GM23248 (cell line): ENCODE measurements around the gene DSG4. TPM values are rescaled to one million over a fixed set of nuclear protein-coding genes. Genes with fewer than 3 reads are reported as not detected.

Experiments
- DNase-seq: peaks from one replicate; pipeline ENCODE4 v3.0.0-alpha.2; 2015
- H2AFZ ChIP-seq: fragments of 200-600 bp; sonication (generic); 2 replicates; pipeline ENCODE4 v1.6.1; 2016; ENCODE audit warnings: antibody characterized with exemption
- H3F3A ChIP-seq: fragments of 200-600 bp; sonication (generic); 2 replicates; pipeline ENCODE4 v1.6.1; 2016; ENCODE audit warnings: mild to moderate bottlenecking, antibody characterized with exemption, mixed run types; ENCODE audit not compliant: insufficient read depth
- H3K27ac ChIP-seq: fragments of 200-600 bp; sonication (generic); 2 replicates; pipeline ENCODE4 v1.5.1; 2016; ENCODE audit warnings: mild to moderate bottlenecking
- H3K27me3 ChIP-seq: fragments of 200-600 bp; sonication (generic); replicated peaks from 2 replicates; pipeline ENCODE4 v1.6.1; 2016; ENCODE audit warnings: mild to moderate bottlenecking; ENCODE audit not compliant: insufficient read depth
- H3K36me3 ChIP-seq: fragments of 200-600 bp; sonication (generic); 2 replicates; pipeline ENCODE4 v1.6.1; 2016; ENCODE audit warnings: low read depth, mild to moderate bottlenecking
- H3K4me1 ChIP-seq: fragments of 200-600 bp; sonication (generic); 2 replicates; pipeline ENCODE4 v1.6.1; 2016; ENCODE audit warnings: mild to moderate bottlenecking; ENCODE audit not compliant: insufficient read depth
- H3K4me2 ChIP-seq: fragments of 200-600 bp; sonication (generic); one replicate; pipeline ENCODE4 v1.6.1; 2016; ENCODE audit warnings: mild to moderate bottlenecking; ENCODE audit not compliant: unreplicated experiment
- H3K4me3 ChIP-seq: fragments of 200-600 bp; sonication (generic); 2 replicates; pipeline ENCODE4 v1.5.1; 2016; ENCODE audit warnings: mild to moderate bottlenecking
- H3K79me2 ChIP-seq: fragments of 200-600 bp; sonication (generic); 2 replicates; pipeline ENCODE4 v1.6.1; 2016; ENCODE audit warnings: mild to moderate bottlenecking; ENCODE audit not compliant: insufficient read depth
- H3K9ac ChIP-seq: fragments of 200-600 bp; sonication (generic); 2 replicates; pipeline ENCODE4 v1.6.1; 2016; ENCODE audit warnings: mild to moderate bottlenecking
- H3K9me2 ChIP-seq: fragments of 200-600 bp; sonication (generic); 2 replicates; pipeline ENCODE4 v1.6.1; 2016; ENCODE audit warnings: mixed run types, mild to moderate bottlenecking, moderate library complexity; ENCODE audit not compliant: insufficient read depth
- H3K9me3 ChIP-seq: fragments of 200-600 bp; sonication (generic); one replicate; pipeline ENCODE4 v1.6.1; 2017; ENCODE audit warnings: low read depth
- H4K20me1 ChIP-seq: fragments of 200-600 bp; sonication (generic); 2 replicates; pipeline ENCODE4 v1.6.0; 2016; ENCODE audit not compliant: insufficient read depth
- EZH2 ChIP-seq: fragments of 200-600 bp; sonication (generic); IDR thresholded peaks from 2 replicates; pipeline ENCODE4 v1.6.1; 2018; ENCODE audit warnings: antibody characterized with exemption, mild to moderate bottlenecking; ENCODE audit not compliant: insufficient read depth, poor library complexity, severe bottlenecking
- EZH2phosphoT487 ChIP-seq: fragments of 200-600 bp; sonication (generic); IDR thresholded peaks from 2 replicates; pipeline ENCODE4 v1.6.1; 2018; ENCODE audit warnings: antibody characterized with exemption, moderate library complexity, mild to moderate bottlenecking, low read depth; ENCODE audit not compliant: insufficient read depth
- WGBS, 2 experiments: methylation state at CpG; one replicate each; pipeline ENCODE4 v1.1.6; 2015 to 2017; ENCODE audit warnings: low lambda C conversion rate in 2 of 2, low coverage in 1 of 2; ENCODE audit errors: missing lambda C conversion rate in 2 of 2; 5-methylcytosine and 5-hydroxymethylcytosine counted together
- in situ Hi-C: fragments of 300-500 bp; cut with MboI; formaldehyde crosslinking; loops from 2 replicates; pipeline ENCODE4 v1.15.0; 2020
- polyA plus RNA-seq: library from polyadenylated mRNA; unstranded; fragments of >200 nt; fragmentation: Nextera tagmentation; extraction: Ambion mirVana; gene quantifications from 2 replicates; pipeline ENCODE4 v1.2.1, GENCODE V29; 2016
- total RNA-seq: library from RNA; depleted of rRNA; stranded (reverse); fragments of >200 nt; shearing (Covaris generic); gene quantifications from 2 replicates; pipeline ENCODE4 v1.2.3, GENCODE V29; 2014

DSG4 gene
- total and polyA plus RNA-seq, 2 experiments from 2014 or later: not detected

- in situ Hi-C loops: loop anchor here (25.0 kb wide), 1 partner anchor 93 kb away; no protein-coding TSS in a partner anchor
- H3K9me2 ChIP-seq: no peaks in the 10 kb centered on the region
- no peaks in the 10 kb centered on the region for H3F3A ChIP-seq
- H3K27ac ChIP-seq: no peak overlapping the region
- no peak overlapping the region for H3K4me2 ChIP-seq
- no peaks in the 10 kb centered on the region for H3K4me1 ChIP-seq
- DNase-seq: no peak
- no peaks in the 10 kb centered on the region for H3K36me3 ChIP-seq
- no peak overlapping the region for H3K4me3 ChIP-seq
- no peaks in the 10 kb centered on the region for H3K27me3 ChIP-seq
- no peak overlapping the region for H2AFZ ChIP-seq
- TF ChIP-seq EZH2 (no peak), EZH2phosphoT487 (no peak)
- H4K20me1 ChIP-seq: no peaks in the 10 kb centered on the region
- H3K9me3 ChIP-seq: no peaks in the 10 kb centered on the region
- H3K79me2 ChIP-seq: no peaks in the 10 kb centered on the region
- WGBS, 2 experiments: 3 to 10% methylated on average over 2 of the region's 2 CpGs
- no peak overlapping the region for H3K9ac ChIP-seq
Observed at GRCh38 chr18:31444142-31444541, 67.6 kb downstream of the DSG4 start.

GRCh38 chr18:31445908-31446307 is 69.3 kb downstream of the DSG4 start:
- no peaks in the 10 kb centered on the region for H3K9me2 ChIP-seq
- no peak overlapping the region for H3K4me2 ChIP-seq
- H4K20me1 ChIP-seq: no peaks in the 10 kb centered on the region
- H3K9ac ChIP-seq: no peak overlapping the region
- H3K9me3 ChIP-seq: no peaks in the 10 kb centered on the region
- no peak overlapping the region for H3K27ac ChIP-seq
- no peaks in the 10 kb centered on the region for H3F3A ChIP-seq
- in situ Hi-C loops: loop anchor here (25.0 kb wide), 1 partner anchor 91 kb away; no protein-coding TSS in a partner anchor
- no peaks in the 10 kb centered on the region for H3K36me3 ChIP-seq
- no peak overlapping the region for H2AFZ ChIP-seq
- no peaks in the 10 kb centered on the region for H3K79me2 ChIP-seq
- no peak for DNase-seq
- no peaks in the 10 kb centered on the region for H3K27me3 ChIP-seq
- H3K4me3 ChIP-seq: no peak overlapping the region
- no peaks in the 10 kb centered on the region for H3K4me1 ChIP-seq
- TF ChIP-seq EZH2phosphoT487 (no peak), EZH2 (no peak)

DNA sequence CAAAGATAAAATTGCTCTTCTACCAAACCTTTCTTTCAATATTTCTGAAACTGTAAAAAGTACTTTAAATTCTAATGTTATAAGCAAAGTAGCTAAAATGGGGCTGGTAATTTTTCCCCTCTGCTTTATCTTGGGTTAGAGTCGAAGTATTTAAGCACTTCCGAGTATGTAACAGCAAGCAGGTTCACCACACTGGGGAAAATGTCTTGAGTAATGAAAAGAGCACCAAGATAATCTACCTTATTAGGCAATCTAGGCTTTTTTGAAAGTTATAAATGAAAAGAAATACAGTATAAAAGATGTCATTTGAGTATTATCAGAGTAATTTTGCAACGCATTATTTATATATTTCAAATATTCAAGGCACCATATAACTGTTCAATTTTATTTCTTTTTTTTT is 70.3 kb downstream of the DSG4 start:
- no peak for DNase-seq
- H3K27me3 ChIP-seq: no peaks in the 10 kb centered on the region
- no peak overlapping the region for H3K27ac ChIP-seq
- H3K4me3 ChIP-seq: no peak overlapping the region
- H3K9me2 ChIP-seq: no peaks in the 10 kb centered on the region
- H3F3A ChIP-seq: no peaks in the 10 kb centered on the region
- TF ChIP-seq EZH2 (no peak), EZH2phosphoT487 (no peak)
- H4K20me1 ChIP-seq: no peaks in the 10 kb centered on the region
- WGBS, 2 experiments: 25 to 34% methylated on average over 3 of the region's 3 CpGs
- in situ Hi-C loops: loop anchor here (25.0 kb wide), 1 partner anchor 90 kb away; no protein-coding TSS in a partner anchor
- H3K36me3 ChIP-seq: no peaks in the 10 kb centered on the region
- H3K4me1 ChIP-seq: no peaks in the 10 kb centered on the region
- H3K4me2 ChIP-seq: no peak overlapping the region
- H3K9me3 ChIP-seq: no peaks in the 10 kb centered on the region
- no peak overlapping the region for H3K9ac ChIP-seq
- H3K79me2 ChIP-seq: no peaks in the 10 kb centered on the region
- H2AFZ ChIP-seq: no peak overlapping the region

GRCh38 chr18:31447530-31448191 is 71.1 kb downstream of the DSG4 start, which contains the start of gene DSG3:
DSG3 (plus strand) TSS chr18:31447741; CDS start chr18:31447878, 137 bp downstream.
- Histone ChIP-seq H4K20me1 (no peaks in the 10 kb centered on the region), H3K36me3 (no peaks in the 10 kb centered on the region), H3K9me3 (no peaks in the 10 kb centered on the region), H3K27ac (no peak within 1 kb of the TSS), H2AFZ (no peak within 1 kb of the TSS), H3K4me2 (no peak within 1 kb of the TSS), H3F3A (no peaks in the 10 kb centered on the region), H3K9ac (no peak within 1 kb of the TSS), H3K4me1 (no peaks in the 10 kb centered on the region), H3K9me2 (no peaks in the 10 kb centered on the region), H3K27me3 (no peaks in the 10 kb centered on the region), H3K4me3 (no peak within 1 kb of the TSS), H3K79me2 (no peaks in the 10 kb centered on the region)
- no peak for DNase-seq
- in situ Hi-C loops: loop anchor here (25.0 kb wide), 1 partner anchor 90 kb away; no protein-coding TSS in a partner anchor
- no peak for TF ChIP-seq EZH2
- no peak for TF ChIP-seq EZH2phosphoT487
- 36 to 44% methylated on average over 9 of the region's 9 CpGs for WGBS, 2 experiments
